Kidney (tissue), 14 donors: Measurements from ENCODE around the gene CNN1. TPM values are rescaled to one million over a fixed set of nuclear protein-coding genes. Genes with fewer than 3 reads are reported as not detected.
A peak's percentile ranks its signal among the peaks of the same experiment; 100 is the strongest.

Source experiments
- DNase-seq, 5 donors: peaks; one replicate each; pipeline ENCODE4 v3.0.0-alpha.2; 2013 to 2020
- FAIRE-seq: peaks from 2 replicates; lab custom pipeline; 2012; peaks lifted over from hg19 to GRCh38; lab: Jason Lieb, UNC
- H3K27ac ChIP-seq, 2 donors: one replicate each; pipeline ENCODE4 v1.7.0; 2013; ENCODE audit warnings: low read depth in 2 of 2, low read length in 2 of 2, inconsistent platforms in 1 of 2
- H3K27me3 ChIP-seq: one replicate; pipeline ENCODE4 v1.7.1; 2013; ENCODE audit warnings: low read length, inconsistent platforms; ENCODE audit not compliant: control insufficient read depth, insufficient read depth
- H3K36me3 ChIP-seq, 3 donors: one replicate each; pipeline versions ENCODE4 v1.7.0 to v1.7.1; 2013; ENCODE audit warnings: low read length in 3 of 3, control low read depth in 1 of 3, inconsistent platforms in 1 of 3; ENCODE audit not compliant: insufficient read depth in 3 of 3, control insufficient read depth in 2 of 3
- H3K4me1 ChIP-seq, 3 donors: one replicate each; pipeline versions ENCODE4 v1.7.0 to v1.7.1; 2013; ENCODE audit warnings: low read length in 3 of 3, inconsistent platforms in 1 of 3, low read depth in 1 of 3; ENCODE audit not compliant: control insufficient read depth in 2 of 3, insufficient read depth in 2 of 3
- H3K4me3 ChIP-seq, 3 donors: one replicate each; pipeline versions ENCODE4 v1.7.0 to v1.8.1; 2013; ENCODE audit warnings: low read length in 3 of 3, control low read depth in 1 of 3, inconsistent platforms in 1 of 3
- H3K9ac ChIP-seq, 3 donors: one replicate each; pipeline versions ENCODE4 v1.7.0 to v1.7.1; 2013; ENCODE audit warnings: low read length in 3 of 3, control low read depth in 1 of 3, inconsistent platforms in 1 of 3
- H3K9me3 ChIP-seq, 3 donors: one replicate each; pipeline versions ENCODE4 v1.7.0 to v1.7.1; 2013; ENCODE audit warnings: low read length in 3 of 3, control low read depth in 1 of 3, inconsistent platforms in 1 of 3; ENCODE audit not compliant: control insufficient read depth in 2 of 3, insufficient read depth in 1 of 3
- intact Hi-C: fragments of 100-400 bp; cut with DNase I; formaldehyde crosslinking; loops from one replicate; pipeline ENCODE4 v1.11.1; 2022
- polyA plus RNA-seq: library from polyadenylated mRNA; stranded (reverse); fragments of 350-450 nt; fragmentation: Illumina TruSeq; extraction: RNeasy Lipid Tissue Mini Kit (QIAGEN cat#74804); gene quantifications from one replicate; pipeline ENCODE4 v1.2.3, GENCODE V29; 2014; ENCODE audit warnings: low read depth, low replicate concordance; ENCODE audit not compliant: insufficient read depth
- total RNA-seq: library from RNA; stranded (reverse); fragmentation: NEBNext Ultra II Directional; extraction: Animal tissue kit (Norgen Biotek cat#: 25700); gene quantifications from one replicate; pipeline ENCODE4 v1.2.1, GENCODE V29; 2021
- TF ChIP-seq, protein P1 (sequence below): IDR thresholded peaks from 3 replicates; pipeline ENCODE4 v1.5.1; 2012; ENCODE audit warnings: mild to moderate bottlenecking, moderate library complexity, borderline replicate concordance; ENCODE audit not compliant: insufficient read depth; ENCODE audit errors: extremely low read depth
- donor health status: control.
- donor health status: control.
- donor health status: control.
- donor health status: control.
- donor health status: control.
- donor health status: DM: yes; HTN: yes; CAD: no.
- donor health status: Normal renal cell carcinoma (clear cell type).

CNN1 gene
- total and polyA plus RNA-seq, 2 donors from 2014 or later, result 42.2 to 47.8 TPM

DNA sequence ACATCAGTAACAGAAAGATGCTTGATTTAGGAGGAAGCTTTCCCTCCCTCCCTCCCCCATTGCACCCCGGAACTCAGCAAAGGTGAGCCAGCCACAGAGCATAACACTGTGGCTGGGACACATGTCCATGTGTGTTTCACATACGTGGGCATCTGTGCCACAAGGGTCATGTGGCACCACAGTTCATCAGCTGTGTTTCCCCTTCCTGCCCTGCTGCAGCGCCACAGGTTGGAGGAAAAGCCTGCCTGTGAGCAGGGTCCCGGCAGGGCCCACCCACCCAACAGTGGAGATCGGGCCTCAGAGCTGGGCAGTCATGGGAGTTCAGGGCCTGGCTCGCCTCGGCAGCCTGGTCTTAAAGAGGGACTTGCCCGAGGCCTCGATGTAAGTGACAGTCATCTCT is 36.0 kb downstream of the CNN1 start:
- H3K9ac ChIP-seq, result no peak overlapping the region
- DNase-seq, result no peak
- TF ChIP-seq, protein P1, sequence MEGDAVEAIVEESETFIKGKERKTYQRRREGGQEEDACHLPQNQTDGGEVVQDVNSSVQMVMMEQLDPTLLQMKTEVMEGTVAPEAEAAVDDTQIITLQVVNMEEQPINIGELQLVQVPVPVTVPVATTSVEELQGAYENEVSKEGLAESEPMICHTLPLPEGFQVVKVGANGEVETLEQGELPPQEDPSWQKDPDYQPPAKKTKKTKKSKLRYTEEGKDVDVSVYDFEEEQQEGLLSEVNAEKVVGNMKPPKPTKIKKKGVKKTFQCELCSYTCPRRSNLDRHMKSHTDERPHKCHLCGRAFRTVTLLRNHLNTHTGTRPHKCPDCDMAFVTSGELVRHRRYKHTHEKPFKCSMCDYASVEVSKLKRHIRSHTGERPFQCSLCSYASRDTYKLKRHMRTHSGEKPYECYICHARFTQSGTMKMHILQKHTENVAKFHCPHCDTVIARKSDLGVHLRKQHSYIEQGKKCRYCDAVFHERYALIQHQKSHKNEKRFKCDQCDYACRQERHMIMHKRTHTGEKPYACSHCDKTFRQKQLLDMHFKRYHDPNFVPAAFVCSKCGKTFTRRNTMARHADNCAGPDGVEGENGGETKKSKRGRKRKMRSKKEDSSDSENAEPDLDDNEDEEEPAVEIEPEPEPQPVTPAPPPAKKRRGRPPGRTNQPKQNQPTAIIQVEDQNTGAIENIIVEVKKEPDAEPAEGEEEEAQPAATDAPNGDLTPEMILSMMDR, result no peak
- H3K36me3 ChIP-seq, result no peaks in the 10 kb centered on the region
- no peak overlapping the region for H3K4me3 ChIP-seq
- no peaks in the 10 kb centered on the region for H3K27me3 ChIP-seq
- intact Hi-C loops, result no loop called here
- H3K4me1 ChIP-seq, result peaks cover 0 to 10% (median 0%) of the 10 kb centered on the region in 3 donors
- no peak overlapping the region for H3K27ac ChIP-seq
- no peaks in the 10 kb centered on the region for H3K9me3 ChIP-seq
- no peak for FAIRE-seq

DNA sequence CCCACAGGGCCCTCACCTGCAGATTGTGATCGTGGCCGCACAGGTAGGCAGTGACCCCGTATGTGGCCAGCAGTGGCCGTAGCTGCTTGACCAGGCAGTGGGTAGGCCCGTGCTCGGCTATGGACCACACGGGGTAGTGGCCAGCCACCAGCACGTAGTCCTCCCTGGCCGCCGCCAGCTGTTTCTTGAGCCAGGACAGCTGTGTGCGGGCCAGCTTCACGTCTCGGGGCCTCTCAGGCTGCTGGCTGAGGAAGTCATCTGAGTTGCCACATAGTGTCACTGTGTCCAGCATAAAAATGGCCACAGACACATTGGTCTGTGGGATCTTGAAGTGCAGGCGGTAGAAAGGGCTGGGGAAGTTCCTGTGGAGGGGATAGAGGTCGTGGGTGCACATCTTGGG is 37.6 kb downstream of the CNN1 start:
- Histone ChIP-seq H3K27ac (no peak overlapping the region), H3K27me3 (no peaks in the 10 kb centered on the region), H3K4me3 (no peak overlapping the region), H3K4me1 (peaks cover 0 to 10% (median 0%) of the 10 kb centered on the region in 3 donors), H3K9me3 (no peaks in the 10 kb centered on the region), H3K9ac (no peak overlapping the region), H3K36me3 (no peaks in the 10 kb centered on the region)
- TF ChIP-seq, protein P1, result no peak
- DNase-seq, result no peak
- intact Hi-C loops, result no loop called here
- FAIRE-seq, result no peak

DNA sequence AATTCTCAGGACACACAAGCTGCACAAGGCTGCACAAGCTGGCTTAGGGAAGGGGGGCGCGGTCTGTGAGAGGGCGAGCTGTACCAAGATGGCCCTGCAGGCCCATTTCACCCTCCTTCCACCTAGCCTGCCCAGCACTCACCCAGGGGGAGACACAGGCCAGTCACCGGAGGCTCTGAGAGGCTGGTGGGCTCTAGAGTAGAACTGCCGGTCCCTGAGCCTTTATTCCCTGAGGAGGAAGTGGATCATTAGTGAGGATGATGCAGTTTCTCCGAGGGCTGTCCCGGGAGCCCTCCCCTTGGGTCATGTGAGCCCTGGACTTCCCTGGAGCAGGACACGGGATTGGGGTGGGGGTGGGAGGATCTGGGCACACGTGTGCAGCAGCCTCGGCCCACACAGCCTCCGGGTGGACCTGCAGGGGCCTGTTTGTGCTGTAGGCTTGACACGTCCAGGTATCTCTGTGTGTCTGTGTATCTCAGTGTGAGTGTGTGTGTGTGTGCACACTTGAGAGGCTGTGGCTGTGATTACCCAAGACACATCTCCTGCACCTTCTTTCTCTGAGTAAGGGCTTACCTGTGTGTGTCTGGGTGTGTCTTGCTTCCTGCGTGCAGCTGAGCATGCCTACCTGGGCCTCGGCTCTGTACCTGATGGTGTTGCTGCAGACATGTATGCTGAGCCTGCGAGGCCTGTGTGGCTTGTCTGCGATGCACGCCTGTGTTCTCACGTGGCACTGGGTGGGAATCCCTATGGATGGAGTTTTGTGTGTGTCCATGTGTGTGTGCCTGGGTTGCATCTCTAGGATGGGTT is 39.0 kb downstream of the CNN1 start, which contains the start of gene ACP5:
TSS of gene ACP5 (minus strand) at position 195 of the 807 bp plus-strand sequence. CDS start 328 bp downstream, outside the sequence.
- Histone ChIP-seq H3K27ac (peak within 1 kb of the TSS; percentile 52 to 72), H3K4me1 (peaks cover 0 to 10% (median 0%) of the 10 kb centered on the region in 3 donors), H3K27me3 (no peaks in the 10 kb centered on the region), H3K9ac (peak within 1 kb of the TSS in 1 of 3 donors; percentile 29), H3K9me3 (no peaks in the 10 kb centered on the region), H3K36me3 (no peaks in the 10 kb centered on the region), H3K4me3 (peak within 1 kb of the TSS in 2 of 3 donors; percentile 37 to 64)
- FAIRE-seq (no peak), DNase-seq (peak in 1 of 5 donors; percentile 14)
- TF ChIP-seq, protein P1, result no peak
- intact Hi-C loops, result no loop called here
